GM10847 (cell line): Measurements from ENCODE around the gene MAPKAPK3.

ENCODE experiments used
- POLR2A ChIP-seq: IDR thresholded peaks from 2 replicates; pipeline ENCODE4 v1.6.1; 2011; ENCODE audit not compliant: insufficient read length; ENCODE audit errors: extremely low read depth

MAPKAPK3 gene

DNA sequence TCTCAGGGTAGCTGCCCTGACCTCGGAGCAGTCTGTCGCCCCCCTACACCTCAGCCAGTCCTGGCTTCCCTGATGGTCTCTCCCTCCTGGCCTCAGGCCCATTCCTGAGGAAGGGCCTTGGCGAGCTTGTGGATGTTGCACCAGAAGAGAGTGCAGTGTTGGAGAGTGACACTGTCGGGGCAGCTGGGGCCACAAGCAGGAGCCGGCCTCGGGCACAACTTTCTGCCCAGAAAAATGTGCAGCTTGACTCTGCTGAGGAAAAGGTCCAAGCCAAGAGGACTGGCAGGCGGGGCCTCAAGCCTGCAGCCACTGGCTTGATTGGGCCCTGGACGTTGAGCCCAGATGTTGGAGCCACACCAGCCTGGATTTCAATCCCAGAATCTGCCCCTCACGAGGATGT is 34.9 kb upstream of the MAPKAPK3 start:
- no peak for TF ChIP-seq POLR2A

DNA sequence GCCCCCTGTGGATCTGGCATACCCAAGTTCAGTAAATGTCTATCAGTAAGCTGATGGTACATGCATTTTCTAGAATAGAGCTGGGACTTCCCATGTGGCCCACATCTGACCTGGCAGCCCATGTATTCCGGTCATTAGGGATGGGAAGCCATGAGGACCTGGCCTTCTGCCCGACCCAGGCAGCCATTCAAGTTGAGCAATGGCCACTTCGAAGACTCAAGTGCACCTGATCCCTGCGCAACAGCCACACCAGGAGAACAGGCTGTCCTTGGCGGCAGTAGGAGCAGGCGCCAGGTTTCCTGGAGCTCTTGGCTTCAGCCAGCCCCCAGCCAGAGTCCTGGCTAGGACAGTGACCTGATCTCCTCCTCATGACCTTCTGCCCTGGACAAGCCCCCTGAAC is 33.1 kb upstream of the MAPKAPK3 start:
- no peak for TF ChIP-seq POLR2A

GRCh38 chr3:50584391-50584790 is 32.6 kb upstream of the MAPKAPK3 start:
- no peak for TF ChIP-seq POLR2A

GRCh38 chr3:50585919-50586762 is 30.8 kb upstream of the MAPKAPK3 start:
- TF ChIP-seq POLR2A: no peak

- no peak for TF ChIP-seq POLR2A
Measured at GRCh38 chr3:50586763-50587070, 30.2 kb upstream of the MAPKAPK3 start.

- TF ChIP-seq POLR2A: no peak
Measured at GRCh38 chr3:50587373-50587772, 29.6 kb upstream of the MAPKAPK3 start.

DNA sequence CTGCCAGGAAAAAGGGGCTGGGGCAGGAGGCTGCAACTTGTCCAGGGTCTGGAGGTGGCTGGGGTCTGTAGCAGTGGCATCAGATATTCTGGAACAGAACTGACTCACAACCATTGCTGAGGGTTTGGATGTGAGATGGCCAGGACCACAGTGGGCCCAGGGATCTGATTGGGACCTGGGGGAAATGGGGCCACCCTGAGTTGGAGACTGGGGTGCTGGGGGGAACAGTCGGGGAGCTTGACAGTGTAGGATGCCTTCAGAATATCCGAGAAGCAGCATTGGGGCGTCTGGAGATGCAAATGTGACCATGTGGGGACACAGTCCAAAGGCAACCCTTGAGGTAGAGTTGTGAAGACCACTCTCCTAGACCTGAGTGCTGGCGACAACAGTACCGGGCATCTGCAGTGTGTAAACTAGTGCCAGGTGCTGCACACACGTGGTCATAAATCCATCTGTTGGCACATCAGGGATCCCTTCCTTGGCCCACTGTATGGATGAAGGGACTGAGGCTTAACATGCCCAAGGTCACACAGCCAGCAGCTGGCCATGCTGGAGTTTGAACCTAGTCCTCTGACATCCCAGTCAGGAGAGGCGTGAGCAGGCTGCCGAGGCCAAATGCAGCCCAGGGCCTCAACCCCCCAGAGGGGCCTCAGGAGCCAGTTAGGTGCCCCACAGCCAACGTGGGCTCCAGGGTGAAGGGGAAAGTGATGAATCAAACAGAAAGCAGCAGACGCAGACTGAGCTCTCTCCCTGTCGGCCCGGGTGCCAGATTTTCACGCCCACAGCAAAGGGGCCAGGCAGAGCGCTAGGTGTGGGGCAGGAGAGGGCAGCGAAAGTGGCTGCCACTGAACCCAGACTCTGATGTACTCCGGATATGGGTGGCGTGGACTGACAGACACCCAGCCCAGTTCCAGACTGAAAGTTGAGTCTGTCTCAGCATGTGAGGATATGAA is 28.9 kb upstream of the MAPKAPK3 start:
- TF ChIP-seq POLR2A: no peak

- TF ChIP-seq POLR2A: no peak
Measured at GRCh38 chr3:50588759-50589433, 28.1 kb upstream of the MAPKAPK3 start.

GRCh38 chr3:50591196-50591741 is 25.7 kb upstream of the MAPKAPK3 start:
- TF ChIP-seq POLR2A: no peak

- no peak for TF ChIP-seq POLR2A
Measured at GRCh38 chr3:50592568-50592967, 24.4 kb upstream of the MAPKAPK3 start.

GRCh38 chr3:50594253-50594785 is 22.6 kb upstream of the MAPKAPK3 start:
- TF ChIP-seq POLR2A: no peak

- no peak for TF ChIP-seq POLR2A
Measured at GRCh38 chr3:50599115-50599715, 17.7 kb upstream of the MAPKAPK3 start.

GRCh38 chr3:50599716-50600118 is 17.2 kb upstream of the MAPKAPK3 start:
- TF ChIP-seq POLR2A: no peak

DNA sequence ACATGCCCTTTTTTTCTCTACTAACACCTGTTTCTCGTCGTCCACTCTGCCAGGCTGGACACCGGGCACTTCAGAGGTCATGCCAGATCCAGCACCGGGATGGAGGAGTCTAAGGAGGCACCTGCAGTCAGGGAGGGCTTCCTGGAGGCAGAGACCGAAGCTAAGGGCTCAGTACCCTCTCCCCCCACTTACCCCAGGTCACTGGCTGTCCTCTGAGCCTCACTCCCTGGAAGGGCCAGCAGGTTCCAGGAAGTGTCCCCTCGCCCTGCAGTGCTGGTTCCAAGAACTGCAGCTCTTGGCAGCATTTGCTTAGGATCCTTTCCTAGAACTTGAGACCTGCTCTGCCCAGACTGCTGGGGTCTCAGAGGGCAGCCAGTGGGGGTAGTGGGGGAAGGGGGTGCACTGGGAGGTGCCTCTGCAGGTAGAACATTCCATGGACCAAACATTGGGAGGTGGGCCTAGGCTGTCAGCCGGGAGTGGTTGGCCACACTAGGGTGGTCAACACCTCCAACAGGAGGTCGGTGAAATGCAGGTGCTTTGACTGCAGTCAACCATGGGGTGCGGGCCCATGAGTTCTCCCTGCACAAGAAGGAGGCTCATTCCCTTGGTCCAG is 16.7 kb upstream of the MAPKAPK3 start:
- TF ChIP-seq POLR2A: no peak

DNA sequence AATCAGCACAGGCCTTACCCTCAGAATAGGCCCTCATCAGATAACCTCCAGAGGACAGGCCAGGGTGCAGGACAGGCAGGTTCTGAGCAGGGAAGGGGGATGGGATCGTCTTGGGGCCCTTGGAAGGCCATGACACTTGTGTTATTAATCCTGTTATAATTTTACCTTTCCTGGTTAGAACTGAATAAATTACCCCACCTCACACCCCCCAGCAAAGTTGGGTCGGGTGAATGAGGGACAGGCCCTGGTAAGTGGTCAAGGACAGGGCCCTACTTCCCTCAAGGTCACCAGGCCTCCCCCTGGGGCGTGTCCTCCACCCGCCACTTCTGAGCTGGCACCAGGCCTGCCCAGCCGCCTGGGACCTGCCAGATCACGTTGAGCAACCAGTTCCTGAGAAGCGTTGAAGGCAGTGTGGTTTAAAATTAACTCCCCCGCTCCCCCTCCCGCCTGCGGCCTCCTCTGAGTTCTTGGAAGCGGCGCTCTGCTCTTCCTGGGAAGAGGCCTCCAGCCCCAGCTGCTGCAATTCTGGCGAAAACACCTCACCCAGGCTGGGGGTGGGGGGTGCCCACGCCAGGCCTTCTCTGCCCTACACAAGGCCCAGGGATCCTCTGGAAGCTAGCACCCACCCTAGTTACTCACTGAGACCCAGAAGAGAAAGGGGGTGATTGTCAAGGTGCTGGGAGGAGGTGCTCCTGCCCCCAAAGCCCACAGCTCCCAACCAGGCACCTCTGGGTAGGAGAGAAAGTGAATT is 15.9 kb upstream of the MAPKAPK3 start:
- no peak for TF ChIP-seq POLR2A
